Lower lobe of right lung (tissue), 2 donors: ENCODE data around the gene ASCL1. TPM values are rescaled to one million over a fixed set of nuclear protein-coding genes. Genes with fewer than 3 reads are reported as not detected.
A peak's percentile ranks its signal among the peaks of the same experiment; 100 is the strongest.

Source experiments
- ATAC-seq, 2 donors: fragments of 200-7000 bp; cut with Tn5 transposase; one replicate each; pipeline ENCODE4 v1.9.1; 2020 to 2022; ENCODE audit warnings: mild to moderate bottlenecking in 2 of 2, moderate library complexity in 2 of 2
- DNase-seq: peaks from one replicate; pipeline ENCODE4 v3.0.0-alpha.2; 2020
- H3K27ac ChIP-seq: fragments of 200-600 bp; one replicate; pipeline ENCODE4 v1.8.0; 2022
- H3K27me3 ChIP-seq: fragments of 200-600 bp; one replicate; pipeline ENCODE4 v1.8.0; 2022; ENCODE audit warnings: low read depth
- H3K36me3 ChIP-seq: fragments of 200-600 bp; one replicate; pipeline ENCODE4 v1.8.0; 2022; ENCODE audit warnings: mild to moderate bottlenecking
- H3K4me1 ChIP-seq: fragments of 200-600 bp; one replicate; pipeline ENCODE4 v1.8.0; 2022
- H3K4me3 ChIP-seq: fragments of 200-600 bp; one replicate; pipeline ENCODE4 v1.8.0; 2022; ENCODE audit warnings: mild to moderate bottlenecking
- H3K9me3 ChIP-seq: fragments of 200-600 bp; one replicate; pipeline ENCODE4 v1.8.0; 2022
- intact Hi-C: fragments of 100-400 bp; cut with DNase I; formaldehyde crosslinking; loops from one replicate; pipeline ENCODE4 v1.11.0; 2022
- total RNA-seq: library from RNA; stranded (reverse); fragmentation: NEBNext Ultra II Directional; extraction: Animal tissue kit (Norgen Biotek cat#: 25700); gene quantifications from one replicate; pipeline ENCODE4 v1.2.1, GENCODE V29; 2021
- TF ChIP-seq, protein P1 (sequence below): fragments of 200-600 bp; IDR thresholded peaks from one replicate; pipeline ENCODE4 v1.8.0; 2022; ENCODE audit warnings: antibody characterized with exemption, mild to moderate bottlenecking
- donor health status: DM: no; HTN: yes; CAD: no; lungs with severe emphysema.

Gene ASCL1
- total RNA-seq, 1 donor from 2014 or later, result 0.15 TPM

DNA sequence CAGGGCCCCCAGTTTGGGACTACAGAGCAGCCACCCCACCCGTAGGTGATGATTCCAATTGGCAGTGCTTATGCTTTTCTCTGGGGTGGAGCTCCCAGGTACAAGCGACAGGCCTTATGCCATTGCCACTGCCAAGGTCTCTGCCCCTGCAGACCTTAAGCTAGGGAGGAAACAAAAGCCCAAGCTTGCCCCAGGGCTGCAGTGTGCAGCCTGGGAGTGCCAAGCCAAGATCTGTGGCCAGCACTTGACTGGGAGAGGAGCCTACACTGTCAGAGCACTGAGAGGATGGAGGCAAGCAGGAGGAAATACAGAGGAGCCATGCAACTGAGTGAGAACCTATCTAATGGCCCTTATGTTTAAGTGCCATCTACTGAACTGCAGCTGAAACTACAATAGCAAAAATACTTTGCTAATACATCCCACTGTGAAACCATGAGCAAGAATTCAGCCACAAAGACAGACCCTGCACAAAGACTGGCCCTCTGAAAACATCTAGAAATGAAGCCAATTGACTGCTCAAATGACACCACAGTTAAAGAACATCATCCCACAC is 17.7 kb upstream of the ASCL1 start:
- no peak overlapping the region for H3K27ac ChIP-seq
- TF ChIP-seq, protein P1, sequence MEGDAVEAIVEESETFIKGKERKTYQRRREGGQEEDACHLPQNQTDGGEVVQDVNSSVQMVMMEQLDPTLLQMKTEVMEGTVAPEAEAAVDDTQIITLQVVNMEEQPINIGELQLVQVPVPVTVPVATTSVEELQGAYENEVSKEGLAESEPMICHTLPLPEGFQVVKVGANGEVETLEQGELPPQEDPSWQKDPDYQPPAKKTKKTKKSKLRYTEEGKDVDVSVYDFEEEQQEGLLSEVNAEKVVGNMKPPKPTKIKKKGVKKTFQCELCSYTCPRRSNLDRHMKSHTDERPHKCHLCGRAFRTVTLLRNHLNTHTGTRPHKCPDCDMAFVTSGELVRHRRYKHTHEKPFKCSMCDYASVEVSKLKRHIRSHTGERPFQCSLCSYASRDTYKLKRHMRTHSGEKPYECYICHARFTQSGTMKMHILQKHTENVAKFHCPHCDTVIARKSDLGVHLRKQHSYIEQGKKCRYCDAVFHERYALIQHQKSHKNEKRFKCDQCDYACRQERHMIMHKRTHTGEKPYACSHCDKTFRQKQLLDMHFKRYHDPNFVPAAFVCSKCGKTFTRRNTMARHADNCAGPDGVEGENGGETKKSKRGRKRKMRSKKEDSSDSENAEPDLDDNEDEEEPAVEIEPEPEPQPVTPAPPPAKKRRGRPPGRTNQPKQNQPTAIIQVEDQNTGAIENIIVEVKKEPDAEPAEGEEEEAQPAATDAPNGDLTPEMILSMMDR, result no peak
- no peaks in the 10 kb centered on the region for H3K9me3 ChIP-seq
- H3K4me3 ChIP-seq, result no peak overlapping the region
- no peaks in the 10 kb centered on the region for H3K4me1 ChIP-seq
- ATAC-seq (no peak), DNase-seq (no peak)
- intact Hi-C loops, result loop anchor here (10.0 kb wide), 1 partner anchor 605 kb away; no protein-coding TSS in a partner anchor
- H3K36me3 ChIP-seq, result no peaks in the 10 kb centered on the region
- H3K27me3 ChIP-seq, result no peaks in the 10 kb centered on the region

DNA sequence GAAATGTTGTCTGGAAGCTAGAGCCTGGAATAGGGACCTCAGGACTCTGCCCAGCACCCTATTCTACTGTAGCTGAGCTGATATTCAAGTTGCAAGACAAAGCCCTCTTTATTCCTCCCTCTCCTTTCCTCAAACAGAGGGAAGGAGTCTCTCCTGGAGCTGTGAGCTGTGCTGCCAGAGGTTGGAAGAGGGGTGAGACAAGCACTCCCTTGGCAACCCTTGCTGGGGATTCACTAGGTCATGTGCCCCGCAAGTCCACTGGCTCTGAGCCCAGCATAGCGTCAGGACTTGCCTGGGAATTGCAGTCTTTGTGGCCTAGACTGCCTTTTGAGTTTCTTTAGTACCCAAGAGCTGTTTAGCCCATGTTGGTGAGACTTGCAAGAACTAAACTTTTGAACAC is 11.4 kb upstream of the ASCL1 start:
- ATAC-seq (no peak), DNase-seq (no peak)
- TF ChIP-seq, protein P1, result no peak
- Histone ChIP-seq H3K27me3 (peaks cover 26% of the 10 kb centered on the region), H3K4me1 (peaks cover 8% of the 10 kb centered on the region), H3K4me3 (no peak overlapping the region), H3K36me3 (no peaks in the 10 kb centered on the region), H3K9me3 (no peaks in the 10 kb centered on the region), H3K27ac (no peak overlapping the region)
- intact Hi-C loops, result loop anchor here (10.0 kb wide), 1 partner anchor 599 kb away; no protein-coding TSS in a partner anchor

DNA sequence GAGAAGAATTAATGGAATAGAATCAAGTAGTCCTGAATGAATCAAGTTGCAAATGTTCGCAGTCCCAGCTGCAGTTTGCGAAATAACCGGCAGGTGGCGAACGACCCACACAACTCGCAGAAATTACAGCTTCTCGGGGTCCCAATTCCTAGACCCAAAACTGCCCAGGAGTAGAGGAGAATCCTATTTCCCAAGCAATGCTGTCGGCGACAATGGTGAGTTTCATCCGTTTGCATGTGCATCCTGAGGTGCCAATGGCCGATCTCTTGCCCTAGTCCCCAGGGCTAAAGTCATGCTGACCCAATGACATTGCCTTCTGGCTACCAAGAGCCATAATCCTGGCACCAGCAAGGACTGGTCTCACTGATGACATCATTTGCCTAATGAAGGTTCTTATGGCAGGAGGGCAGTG is 8.5 kb upstream of the ASCL1 start:
- ATAC-seq (peak in 1 of 2 donors; percentile 38), DNase-seq (no peak)
- Histone ChIP-seq H3K36me3 (no peaks in the 10 kb centered on the region), H3K4me1 (peaks cover 10% of the 10 kb centered on the region), H3K9me3 (no peaks in the 10 kb centered on the region), H3K27ac (no peak overlapping the region), H3K27me3 (peaks cover 44% of the 10 kb centered on the region), H3K4me3 (no peak overlapping the region)
- intact Hi-C loops, result loop anchor here (10.0 kb wide), 1 partner anchor 596 kb away; no protein-coding TSS in a partner anchor
- TF ChIP-seq, protein P1, result peak; percentile 85

DNA sequence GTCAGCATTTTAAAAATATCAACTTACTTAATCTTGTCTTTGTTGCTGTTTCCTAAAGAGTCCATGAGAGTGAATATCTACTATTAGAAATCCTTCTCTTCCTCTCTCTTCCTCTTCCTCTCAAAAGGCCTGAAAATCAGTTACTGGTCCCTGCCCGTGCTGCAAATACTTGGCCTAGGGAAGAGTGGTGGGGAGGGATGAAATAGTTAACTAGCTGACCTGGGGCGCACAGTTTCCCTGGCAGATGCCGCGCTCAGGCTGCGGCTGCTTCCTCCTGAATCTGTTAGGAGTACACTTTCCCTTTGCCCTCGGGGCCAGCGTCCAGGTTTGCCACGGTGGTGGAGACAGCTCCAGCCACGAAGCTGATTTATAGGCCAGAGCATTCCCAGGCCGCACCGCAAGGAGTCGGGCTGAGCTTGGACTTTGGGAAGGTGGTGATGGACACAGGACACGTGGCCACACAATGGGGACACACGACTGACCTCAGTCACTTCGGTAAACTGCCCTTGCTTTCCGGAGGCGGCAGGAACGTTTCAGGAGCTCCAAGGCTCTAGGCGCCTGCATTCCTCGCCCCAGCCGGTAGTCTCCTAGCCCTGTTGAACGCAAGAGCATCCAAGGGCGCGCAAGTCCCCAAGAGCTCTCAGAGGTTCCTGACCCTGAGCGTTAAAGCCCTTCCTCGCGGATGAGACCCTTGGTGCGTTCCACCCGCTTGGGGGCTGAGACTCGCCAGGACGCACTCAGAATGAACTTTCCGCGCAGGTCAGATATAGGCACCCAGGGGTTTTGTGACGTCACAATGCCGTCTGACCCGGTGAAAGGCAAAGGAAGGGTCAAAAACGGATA is 7.1 kb upstream of the ASCL1 start:
- ATAC-seq (peak; percentile 47 to 68), DNase-seq (peak; percentile 48)
- intact Hi-C loops, result no loop called here
- Histone ChIP-seq H3K36me3 (no peaks in the 10 kb centered on the region), H3K27me3 (peaks cover 58% of the 10 kb centered on the region), H3K4me1 (peaks cover 10% of the 10 kb centered on the region), H3K27ac (no peak overlapping the region), H3K4me3 (no peak overlapping the region), H3K9me3 (no peaks in the 10 kb centered on the region)
- TF ChIP-seq, protein P1, result no peak

DNA sequence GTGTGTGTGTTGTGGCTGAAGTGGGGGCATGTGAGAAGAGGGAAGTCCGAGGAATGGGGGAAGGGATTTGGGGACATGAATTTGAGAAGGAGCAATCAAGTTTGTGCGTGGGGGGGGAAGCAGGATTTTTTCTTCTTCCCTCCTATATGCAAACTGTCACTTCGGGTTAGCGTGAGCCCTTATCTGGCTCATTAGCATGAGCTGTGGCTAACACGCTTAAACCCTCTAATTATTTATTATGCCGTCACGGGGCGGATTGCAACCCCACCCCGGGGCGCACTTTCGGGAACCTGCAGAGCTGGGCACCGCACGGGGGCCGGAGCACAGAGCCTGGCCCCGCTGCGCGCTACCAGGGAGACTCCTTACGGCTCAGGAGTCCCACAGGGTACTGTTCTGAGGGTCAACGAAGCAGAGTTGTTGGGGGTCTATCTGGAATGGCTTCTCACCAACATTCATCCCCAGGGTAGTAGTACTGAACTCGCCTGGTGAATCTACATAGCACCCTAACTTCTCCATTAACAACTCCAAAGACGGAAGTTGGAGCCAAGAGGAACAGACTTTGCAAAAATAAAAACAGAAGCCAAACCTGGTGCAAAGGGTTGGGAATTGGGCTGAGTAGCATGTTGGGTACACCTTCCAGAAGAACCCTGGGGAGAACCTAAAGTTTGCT is 6.4 kb upstream of the ASCL1 start:
- Histone ChIP-seq H3K4me3 (no peak overlapping the region), H3K36me3 (no peaks in the 10 kb centered on the region), H3K27me3 (peaks cover 65% of the 10 kb centered on the region), H3K9me3 (no peaks in the 10 kb centered on the region), H3K27ac (no peak overlapping the region), H3K4me1 (peaks cover 10% of the 10 kb centered on the region)
- DNase-seq, result no peak
- intact Hi-C loops, result no loop called here
- TF ChIP-seq, protein P1, result no peak
- no peak for ATAC-seq
